ENCODE results near the gene KCNT1. TPM values are rescaled to one million over a fixed set of nuclear protein-coding genes. Genes with fewer than 3 reads are reported as not detected.

KCNT1 gene
- polyA plus RNA-seq, 1 experiment: not detected

- DNase-seq (ENCODE audit: low read depth): no peak
- no peak for TF ChIP-seq CTCF (IDR thresholded peaks at IDR 0.05; ENCODE audit: insufficient read depth, low read depth, low read length)
- Histone ChIP-seq H3K36me3 (ENCODE audit: control insufficient read depth, insufficient read depth, low read length) (no peaks in the 10 kb centered on the region), H3K27me3 (ENCODE audit: control insufficient read depth, insufficient read depth, low read length) (peaks cover 3% of the 10 kb centered on the region; the same call in 1 of the 2 replicates), H3K4me3 (ENCODE audit: low read depth, low read length) (no peak overlapping the region)
- POLR2A ChIA-PET: no interaction called here
- CTCF ChIA-PET: no interaction called here
Observed at GRCh38 chr9:135674977-135675376, 27.0 kb upstream of the KCNT1 start.

GRCh38 chr9:135676891-135677290, 25.1 kb upstream of the KCNT1 start:
- TF ChIP-seq CTCF (IDR thresholded peaks at IDR 0.05; ENCODE audit: insufficient read depth, low read depth, low read length): no peak
- Histone ChIP-seq H3K36me3 (ENCODE audit: control insufficient read depth, insufficient read depth, low read length) (no peaks in the 10 kb centered on the region), H3K27me3 (ENCODE audit: control insufficient read depth, insufficient read depth, low read length) (peaks cover 3% of the 10 kb centered on the region; the same call in 1 of the 2 replicates), H3K4me3 (ENCODE audit: low read depth, low read length) (no peak overlapping the region)
- ChIA-PET CTCF (no interaction called here), POLR2A (no interaction called here)
- no peak for DNase-seq (ENCODE audit: low read depth)

GRCh38 chr9:135677641-135678168, 24.3 kb upstream of the KCNT1 start:
- no peaks in the 10 kb centered on the region for H3K36me3 ChIP-seq (ENCODE audit: control insufficient read depth, insufficient read depth, low read length)
- CTCF ChIA-PET: no interaction called here
- POLR2A ChIA-PET: no interaction called here
- H3K4me3 ChIP-seq (ENCODE audit: low read depth, low read length): no peak overlapping the region
- TF ChIP-seq CTCF (IDR thresholded peaks at IDR 0.05; ENCODE audit: insufficient read depth, low read depth, low read length): no peak
- DNase-seq (ENCODE audit: low read depth): no peak
- H3K27me3 ChIP-seq (ENCODE audit: control insufficient read depth, insufficient read depth, low read length): peaks cover 3% of the 10 kb centered on the region; the same call in 1 of the 2 replicates

- ChIA-PET CTCF (no interaction called here), POLR2A (no interaction called here)
- no peak for DNase-seq (ENCODE audit: low read depth)
- no peaks in the 10 kb centered on the region for H3K36me3 ChIP-seq (ENCODE audit: control insufficient read depth, insufficient read depth, low read length)
- H3K27me3 ChIP-seq (ENCODE audit: control insufficient read depth, insufficient read depth, low read length): no peaks in the 10 kb centered on the region; the same call in 1 of the 2 replicates
- H3K4me3 ChIP-seq (ENCODE audit: low read depth, low read length): no peak overlapping the region
- TF ChIP-seq CTCF (IDR thresholded peaks at IDR 0.05; ENCODE audit: insufficient read depth, low read depth, low read length): no peak
Observed at GRCh38 chr9:135678236-135679017, 23.6 kb upstream of the KCNT1 start.

- H3K27me3 ChIP-seq (ENCODE audit: control insufficient read depth, insufficient read depth, low read length): no peaks in the 10 kb centered on the region
- no peak for DNase-seq (ENCODE audit: low read depth)
- no peak for TF ChIP-seq CTCF (IDR thresholded peaks at IDR 0.05; ENCODE audit: insufficient read depth, low read depth, low read length)
- no peaks in the 10 kb centered on the region for H3K36me3 ChIP-seq (ENCODE audit: control insufficient read depth, insufficient read depth, low read length)
- ChIA-PET POLR2A (no interaction called here), CTCF (no interaction called here)
- H3K4me3 ChIP-seq (ENCODE audit: low read depth, low read length): no peak overlapping the region
Observed at GRCh38 chr9:135680056-135680455, 21.9 kb upstream of the KCNT1 start.

All from BJ (cell line).